Amniotic stem cell (primary cell): Measurements from ENCODE around the gene VPS37B.

ENCODE experiments used
- DNase-seq: peaks from one replicate; lab custom pipeline; 2025; lab: John Stamatoyannopoulos, UW

Gene VPS37B

GRCh38 chr12:122851820-122852219, 44.1 kb downstream of the VPS37B start:
- peak; percentile 72 for DNase-seq

- no peak for DNase-seq
These were observed 45.1 kb downstream of the VPS37B start for GRCh38 chr12:122850695-122851350.

GRCh38 chr12:122850048-122850445, 45.9 kb downstream of the VPS37B start:
- no peak for DNase-seq

GRCh38 chr12:122849352-122850047, 46.4 kb downstream of the VPS37B start:
- no peak for DNase-seq

- no peak for DNase-seq
These were observed 47.2 kb downstream of the VPS37B start for GRCh38 chr12:122848471-122849351.

DNA sequence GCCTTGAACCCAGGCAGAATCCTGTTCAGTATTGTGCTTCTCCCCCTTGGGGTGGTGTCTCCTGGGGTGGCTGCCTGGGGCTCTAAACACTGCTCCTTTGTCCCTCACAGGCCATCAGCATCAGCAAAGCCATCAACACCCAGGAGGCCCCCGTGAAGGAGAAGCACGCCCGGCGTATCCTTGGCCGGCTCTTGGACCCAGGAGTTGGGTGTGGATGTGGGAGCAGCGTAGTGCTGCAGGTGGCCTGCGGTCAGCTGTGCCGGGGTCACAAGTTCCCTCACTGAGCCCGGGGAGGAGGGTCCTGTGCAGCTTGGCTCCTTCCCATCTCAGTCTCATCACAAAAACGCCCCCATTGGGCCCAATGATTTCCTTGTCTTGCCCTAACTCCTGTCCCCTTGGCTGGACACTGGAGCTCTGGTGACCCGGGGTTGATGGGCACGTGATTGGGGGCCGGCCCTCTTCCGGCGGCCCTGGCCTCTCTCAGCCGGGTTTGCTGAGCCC, 48.0 kb downstream of the VPS37B start:
- DNase-seq, result no peak

- no peak for DNase-seq
These were observed 48.4 kb downstream of the VPS37B start for GRCh38 chr12:122847516-122847836.

DNA sequence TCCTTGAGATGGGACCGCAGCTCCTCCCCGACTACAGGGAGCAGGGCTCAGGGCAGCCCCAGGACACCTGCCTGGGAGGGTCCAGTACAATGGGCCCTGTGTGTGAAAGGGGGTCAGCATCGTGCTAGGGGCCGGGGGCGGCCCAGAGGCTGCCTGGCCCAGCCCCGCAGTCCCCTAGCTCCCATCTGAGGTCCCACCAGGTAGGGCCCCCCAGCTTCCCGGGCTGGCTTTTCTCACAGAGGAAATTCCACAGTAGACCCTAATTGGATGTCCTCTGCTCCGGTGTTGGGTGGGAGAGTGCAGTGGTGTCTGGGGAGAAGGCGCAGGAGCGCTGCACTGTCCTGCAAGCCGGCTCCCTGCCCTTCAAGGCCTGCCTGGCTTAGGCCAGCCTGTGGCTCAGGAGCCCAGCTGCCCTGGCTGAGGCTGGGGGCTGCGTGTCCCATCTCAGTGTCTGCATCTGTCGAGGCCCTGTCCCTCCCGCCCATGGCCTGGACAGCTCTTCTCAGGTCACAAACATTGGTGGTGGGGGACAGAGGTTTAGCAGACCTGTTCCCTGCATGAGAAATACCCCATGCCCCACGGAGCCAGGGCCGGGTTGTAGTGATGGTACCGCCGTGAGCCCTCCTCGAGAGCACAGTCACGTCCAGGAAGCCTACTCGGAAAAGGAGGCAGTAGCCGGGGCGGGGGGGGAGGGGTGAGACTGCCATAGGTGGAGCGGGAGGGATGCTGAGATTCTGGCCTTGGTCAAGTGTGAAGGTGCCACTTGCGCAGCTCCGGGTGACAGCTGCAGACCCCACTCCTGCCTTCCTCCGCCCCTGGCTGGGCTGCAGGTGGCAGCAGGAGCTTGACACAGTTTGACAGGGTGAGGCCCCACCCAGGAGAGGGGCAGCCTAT, 49.1 kb downstream of the VPS37B start:
- no peak for DNase-seq

GRCh38 chr12:122845865-122846621, 49.9 kb downstream of the VPS37B start:
- no peak for DNase-seq

- no peak for DNase-seq
These were observed 50.7 kb downstream of the VPS37B start for GRCh38 chr12:122845041-122845864.

- DNase-seq, result no peak
These were observed 51.5 kb downstream of the VPS37B start for GRCh38 chr12:122844366-122844971.

- DNase-seq, result no peak
These were observed 52.5 kb downstream of the VPS37B start for GRCh38 chr12:122843455-122843854.

DNA sequence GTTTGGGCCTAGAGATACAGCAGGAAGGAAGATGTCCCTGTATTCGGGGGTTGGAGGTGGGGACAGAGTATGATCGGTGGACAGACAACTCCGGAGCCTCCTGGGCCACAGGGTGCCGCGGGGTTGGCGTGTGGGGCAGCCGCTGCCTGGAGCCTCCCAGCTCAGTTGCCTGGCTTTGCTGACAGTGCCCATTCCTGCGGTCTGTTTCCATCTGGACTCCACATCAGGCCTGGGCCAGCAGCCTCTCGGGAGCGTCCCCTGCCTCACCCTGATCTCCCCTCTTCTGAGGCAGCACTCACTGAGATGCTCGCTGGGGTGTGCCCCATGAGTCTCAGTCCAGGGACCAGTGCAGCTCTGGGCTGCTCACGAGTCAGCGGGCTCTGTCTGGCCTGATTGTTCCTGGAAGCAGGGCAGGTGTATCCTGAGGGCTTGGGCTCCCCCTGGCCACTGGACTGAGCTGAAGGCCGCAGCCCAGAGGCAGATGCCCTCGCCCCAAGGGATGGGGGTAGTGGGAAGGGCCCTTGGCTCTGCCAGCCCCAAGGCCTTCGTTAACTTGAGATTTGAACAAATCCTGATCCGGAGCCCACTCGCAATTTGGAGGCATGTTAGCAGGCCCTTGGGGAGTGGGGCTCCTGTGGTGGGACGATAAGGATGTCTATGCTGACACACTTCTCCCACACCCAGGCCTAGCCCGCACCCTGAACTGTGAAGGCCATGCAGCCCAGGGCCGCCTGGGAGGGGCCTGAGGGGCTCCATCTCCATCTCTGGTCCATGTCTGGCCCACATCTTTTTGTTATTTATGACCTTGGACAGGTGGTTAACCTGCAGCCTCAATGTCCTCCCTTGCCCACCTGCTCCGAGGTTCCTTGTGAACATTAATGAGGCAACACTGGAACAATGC, 53.2 kb downstream of the VPS37B start:
- no peak for DNase-seq

GRCh38 chr12:122841544-122842321, 54.2 kb downstream of the VPS37B start:
- DNase-seq, result peak; percentile 65

DNA sequence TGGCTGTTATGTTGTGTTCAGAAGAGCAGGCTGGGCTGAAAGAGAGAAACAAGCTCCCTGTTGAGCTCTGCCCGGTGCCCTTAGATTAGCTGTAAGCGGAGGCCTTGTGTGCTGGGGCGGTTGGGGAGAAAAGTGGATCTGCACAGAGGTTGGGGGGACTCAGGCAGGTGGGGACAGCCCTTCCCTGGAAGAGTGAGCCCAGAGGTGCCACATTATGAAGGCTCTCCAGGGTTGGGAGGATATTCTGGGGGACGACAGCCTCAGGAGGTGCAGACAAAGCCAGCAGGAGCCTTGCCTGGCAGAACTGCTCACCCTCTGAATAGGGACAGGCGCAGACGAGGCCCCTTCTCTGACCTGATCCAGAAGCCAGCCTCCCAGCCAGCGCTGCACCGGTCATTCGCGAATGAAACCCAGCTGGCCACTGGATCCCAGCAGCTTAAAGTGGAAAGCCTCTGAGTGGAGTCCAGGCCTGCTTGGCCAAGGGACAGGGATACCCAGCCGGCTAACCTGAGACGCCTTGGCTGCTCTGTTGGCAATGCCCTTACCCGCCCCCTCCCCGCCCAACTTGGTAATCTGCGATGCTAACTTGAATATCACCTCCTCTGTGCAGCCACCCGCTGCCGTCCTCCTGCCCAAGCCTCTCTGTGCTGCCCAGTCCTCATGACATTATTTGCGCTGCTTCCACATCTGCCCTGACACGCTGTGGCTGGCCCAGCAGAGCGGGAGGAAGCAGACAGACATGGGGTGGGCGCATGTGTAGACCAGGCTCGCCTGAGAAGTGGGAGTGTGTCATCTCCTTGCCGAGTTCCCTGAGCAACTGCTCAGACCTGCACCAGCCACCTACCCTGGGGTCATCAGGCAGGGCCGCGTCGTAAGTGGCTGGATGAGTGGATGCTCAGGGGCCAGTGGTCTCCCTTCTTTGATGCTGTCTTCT, 55.1 kb downstream of the VPS37B start:
- no peak for DNase-seq

GRCh38 chr12:122839907-122840554, 55.9 kb downstream of the VPS37B start:
- DNase-seq, result no peak
